Keratinocyte (primary cell): ENCODE data around the gene TPM1. TPM values are rescaled to one million over a fixed set of nuclear protein-coding genes. Genes with fewer than 3 reads are reported as not detected.

Experiments
- DNase-seq: peaks from one replicate; pipeline ENCODE4 v3.0.0-alpha.2; 2011; ENCODE audit warnings: low read depth, missing footprints, low spot score
- FAIRE-seq: peaks from 2 replicates; lab custom pipeline; 2011; peaks lifted over from hg19 to GRCh38; lab: Jason Lieb, UNC
- H2AFZ ChIP-seq: 2 replicates; pipeline ENCODE4 v1.6.0; 2012; ENCODE audit warnings: low read length, control low read depth, inconsistent platforms; ENCODE audit not compliant: control insufficient read depth
- H3K27ac ChIP-seq: 2 replicates; pipeline ENCODE4 v1.5.1; 2011; ENCODE audit warnings: low read length; ENCODE audit not compliant: control insufficient read depth, insufficient read depth
- H3K27me3 ChIP-seq: 3 replicates; pipeline ENCODE4 v1.6.0; 2011; ENCODE audit warnings: low read length; ENCODE audit not compliant: control insufficient read depth, insufficient read depth; ENCODE audit errors: extremely low read depth
- H3K36me3 ChIP-seq, 2 experiments: 2 replicates in 1 of 2; 3 replicates in 1 of 2; pipeline ENCODE4 v1.5.1; 2011; ENCODE audit warnings: low read length in 2 of 2, mild to moderate bottlenecking in 1 of 2; ENCODE audit not compliant: control insufficient read depth in 2 of 2, insufficient read depth in 2 of 2; ENCODE audit errors: extremely low read depth in 1 of 2
- H3K4me1 ChIP-seq: 3 replicates; pipeline ENCODE4 v1.5.1; 2011; ENCODE audit warnings: low read length; ENCODE audit not compliant: control insufficient read depth, insufficient read depth; ENCODE audit errors: extremely low read depth
- H3K4me2 ChIP-seq: 3 replicates; pipeline ENCODE4 v1.6.0; 2011; ENCODE audit warnings: low read depth, low read length; ENCODE audit not compliant: control insufficient read depth, insufficient read depth; ENCODE audit errors: extremely low read depth
- H3K4me3 ChIP-seq, 3 experiments: fragments of 200-600 bp in 1 of 3; sonication (generic) in 1 of 3; 2 replicates in 2 of 3; 3 replicates in 1 of 3; pipeline ENCODE4 v1.5.1; 2011 to 2016; ENCODE audit warnings: low read length in 3 of 3, mild to moderate bottlenecking in 3 of 3, control low read depth in 2 of 3, inconsistent platforms in 1 of 3, low read depth in 1 of 3, mixed read lengths in 1 of 3, mixed run types in 1 of 3, moderate library complexity in 1 of 3; ENCODE audit not compliant: control insufficient read depth in 2 of 3, insufficient read depth in 2 of 3; ENCODE audit errors: extremely low read depth in 1 of 3
- H3K79me2 ChIP-seq: 2 replicates; pipeline ENCODE4 v1.6.0; 2012; ENCODE audit warnings: low read length; ENCODE audit not compliant: control insufficient read depth, insufficient read depth
- H3K9ac ChIP-seq: 3 replicates; pipeline ENCODE4 v1.6.0; 2011; ENCODE audit warnings: low read length; ENCODE audit not compliant: control insufficient read depth, insufficient read depth; ENCODE audit errors: extremely low read depth
- H3K9me1 ChIP-seq: 3 replicates; pipeline ENCODE4 v1.6.0; 2011; ENCODE audit warnings: low read length; ENCODE audit not compliant: control insufficient read depth, insufficient read depth; ENCODE audit errors: extremely low read depth
- H3K9me3 ChIP-seq: 2 replicates; pipeline ENCODE4 v1.5.1; 2012; ENCODE audit warnings: low read depth, low read length; ENCODE audit not compliant: control insufficient read depth
- H4K20me1 ChIP-seq: 3 replicates; pipeline ENCODE4 v1.6.0; 2011; ENCODE audit warnings: low read length; ENCODE audit not compliant: control insufficient read depth, insufficient read depth; ENCODE audit errors: extremely low read depth
- CTCF ChIP-seq, 3 experiments: IDR thresholded peaks in 1 of 3; conservative IDR thresholded peaks in 1 of 3; optimal IDR thresholded peaks in 1 of 3; 2 replicates in 2 of 3; 3 replicates in 1 of 3; pipeline versions ENCODE3 to v1.5.1; 2011; ENCODE audit warnings: low read length in 3 of 3, mild to moderate bottlenecking in 3 of 3, moderate library complexity in 2 of 3, control low read depth in 1 of 3, inconsistent platforms in 1 of 3; ENCODE audit not compliant: insufficient read depth in 2 of 3; ENCODE audit errors: extremely low read depth in 1 of 3
- EZH2 ChIP-seq: IDR thresholded peaks from one replicate; pipeline ENCODE4 v1.6.1; 2012; ENCODE audit warnings: inconsistent platforms, mild to moderate bottlenecking, low read length, moderate library complexity
- dilution Hi-C: fragments of 300-500 bp; cut with MboI; formaldehyde crosslinking; loops from one replicate; pipeline ENCODE4 v1.7.0; 2020; ENCODE audit warnings: low sequenced_read_pairs; ENCODE audit not compliant: extremely low pct_ligation_motif_present
- polyA plus RNA-seq, 5 experiments: library from polyadenylated mRNA; depleted of rRNA in 3 of 5; stranded (reverse) in 3 of 5; stranded (forward) in 1 of 5; unstranded in 1 of 5; fragments of >200 nt; gene quantifications; 1 replicate in 1 of 5; 2 replicates in 3 of 5; 3 replicates in 1 of 5; pipeline versions ENCODE4 v1.2.1 to v1.2.3, GENCODE V29; 2011 to 2012; ENCODE audit warnings: missing spikeins in 2 of 5, low read depth in 1 of 5, low replicate concordance in 1 of 5

Gene TPM1
- polyA plus RNA-seq, 1 donor (not counting 4 experiments of a cell fraction or from before 2014, with no cell fraction given), result 370 TPM

DNA sequence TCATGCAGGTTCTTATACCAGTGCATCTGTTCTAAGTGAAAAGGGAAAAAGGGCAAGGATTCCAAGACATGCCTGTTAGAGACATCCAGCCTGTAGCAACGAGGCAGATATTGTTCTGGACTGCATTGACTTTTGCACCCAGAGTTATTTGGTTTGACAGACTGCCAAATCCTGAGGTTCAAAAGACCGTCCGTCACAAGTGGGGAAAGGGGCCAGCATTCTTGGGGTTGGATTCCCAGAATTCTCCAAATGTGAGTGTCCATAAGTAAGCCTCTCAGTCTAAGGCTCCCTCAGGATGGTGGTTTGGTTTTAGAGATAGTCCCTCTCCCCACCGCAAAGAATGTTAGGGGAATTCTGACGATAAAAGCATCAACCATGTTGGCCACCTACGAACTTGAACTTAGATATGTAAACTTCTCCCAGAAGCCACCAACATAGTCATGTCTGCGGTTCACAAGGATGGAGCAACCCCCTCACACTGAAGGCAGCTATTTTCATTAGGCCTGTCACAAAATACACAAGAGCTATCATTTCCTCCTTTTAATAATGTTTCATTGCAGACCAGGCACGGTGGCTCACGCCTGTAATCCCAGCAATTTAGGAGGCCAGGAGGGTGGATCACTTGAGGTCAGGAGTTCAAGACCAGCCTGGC, 65.5 kb downstream of the TPM1 start:
- Histone ChIP-seq H3K27me3 (no peaks in the 10 kb centered on the region), H3K9me1 (no peaks in the 10 kb centered on the region), H3K9ac (no peak overlapping the region), H3K9me3 (no peaks in the 10 kb centered on the region), H3K36me3 (no peaks in the 10 kb centered on the region), H3K4me3 (no peak overlapping the region), H3K27ac (no peak overlapping the region), H3K79me2 (no peaks in the 10 kb centered on the region), H3K4me1 (no peaks in the 10 kb centered on the region), H3K4me2 (no peak overlapping the region), H2AFZ (no peak overlapping the region), H4K20me1 (no peaks in the 10 kb centered on the region)
- TF ChIP-seq CTCF (optimal IDR thresholded peaks at IDR 0.05 in 1 of 3, IDR thresholded peaks at IDR 0.05 in 1 of 3, conservative IDR thresholded peaks at IDR 0.05 in 1 of 3; ENCODE audit: extremely low read depth in 1 of 3, insufficient read depth in 2 of 3, low read length in 3 of 3), result no peak
- no peak for TF ChIP-seq EZH2
- dilution Hi-C loops, result no loop called here
- DNase-seq (no peak), FAIRE-seq (no peak)

- H3K9ac ChIP-seq, result no peak overlapping the region
- dilution Hi-C loops, result no loop called here
- FAIRE-seq, result no peak
- no peaks in the 10 kb centered on the region for H3K9me1 ChIP-seq
- no peak overlapping the region for H3K4me2 ChIP-seq
- H3K4me3 ChIP-seq, result no peak overlapping the region
- DNase-seq, result no peak
- no peaks in the 10 kb centered on the region for H3K4me1 ChIP-seq
- TF ChIP-seq CTCF (optimal IDR thresholded peaks at IDR 0.05 in 1 of 3, IDR thresholded peaks at IDR 0.05 in 1 of 3, conservative IDR thresholded peaks at IDR 0.05 in 1 of 3; ENCODE audit: extremely low read depth in 1 of 3, insufficient read depth in 2 of 3, low read length in 3 of 3) (no peak), EZH2 (no peak)
- H3K27me3 ChIP-seq, result no peaks in the 10 kb centered on the region
- no peak overlapping the region for H3K27ac ChIP-seq
- H4K20me1 ChIP-seq, result no peaks in the 10 kb centered on the region
- no peak overlapping the region for H2AFZ ChIP-seq
- no peaks in the 10 kb centered on the region for H3K36me3 ChIP-seq
- H3K9me3 ChIP-seq, result no peaks in the 10 kb centered on the region
- no peaks in the 10 kb centered on the region for H3K79me2 ChIP-seq
Observed at GRCh38 chr15:63109498-63109897, 67.0 kb downstream of the TPM1 start.
